GM10266 (cell line): ENCODE measurements around the gene LINC01488.

Source experiments
- DNase-seq: peaks from one replicate; pipeline ENCODE4 v3.0.0; 2012; ENCODE audit errors: extremely low spot score
- TF ChIP-seq, protein P1 (sequence below): IDR thresholded peaks from 2 replicates; pipeline ENCODE4 v1.5.1; 2012; ENCODE audit warnings: mild to moderate bottlenecking, low read depth; ENCODE audit not compliant: control insufficient read depth, insufficient read depth; ENCODE audit errors: missing control alignments

The LINC01488 gene

DNA sequence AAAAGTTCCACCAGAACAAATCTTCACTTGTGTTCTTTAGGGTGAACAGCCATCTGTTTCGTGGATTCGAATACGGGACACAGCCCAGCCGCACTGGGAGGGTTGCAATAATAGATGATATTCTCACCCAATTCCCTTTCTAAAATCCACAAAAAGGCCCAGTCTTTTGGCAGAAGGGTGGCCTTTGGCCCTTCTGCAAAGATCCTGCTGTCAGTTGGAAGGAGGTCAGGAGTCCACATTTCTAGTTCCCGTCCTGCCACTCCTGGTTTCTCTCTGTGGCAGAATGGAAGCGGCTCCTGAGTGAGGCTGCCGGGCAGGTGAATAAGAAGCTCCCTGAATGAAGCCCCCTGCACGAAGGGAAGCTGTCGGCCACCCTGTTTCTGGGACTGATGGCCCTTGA, 11.2 kb upstream of the LINC01488 start:
- DNase-seq: no peak
- TF ChIP-seq, protein P1, sequence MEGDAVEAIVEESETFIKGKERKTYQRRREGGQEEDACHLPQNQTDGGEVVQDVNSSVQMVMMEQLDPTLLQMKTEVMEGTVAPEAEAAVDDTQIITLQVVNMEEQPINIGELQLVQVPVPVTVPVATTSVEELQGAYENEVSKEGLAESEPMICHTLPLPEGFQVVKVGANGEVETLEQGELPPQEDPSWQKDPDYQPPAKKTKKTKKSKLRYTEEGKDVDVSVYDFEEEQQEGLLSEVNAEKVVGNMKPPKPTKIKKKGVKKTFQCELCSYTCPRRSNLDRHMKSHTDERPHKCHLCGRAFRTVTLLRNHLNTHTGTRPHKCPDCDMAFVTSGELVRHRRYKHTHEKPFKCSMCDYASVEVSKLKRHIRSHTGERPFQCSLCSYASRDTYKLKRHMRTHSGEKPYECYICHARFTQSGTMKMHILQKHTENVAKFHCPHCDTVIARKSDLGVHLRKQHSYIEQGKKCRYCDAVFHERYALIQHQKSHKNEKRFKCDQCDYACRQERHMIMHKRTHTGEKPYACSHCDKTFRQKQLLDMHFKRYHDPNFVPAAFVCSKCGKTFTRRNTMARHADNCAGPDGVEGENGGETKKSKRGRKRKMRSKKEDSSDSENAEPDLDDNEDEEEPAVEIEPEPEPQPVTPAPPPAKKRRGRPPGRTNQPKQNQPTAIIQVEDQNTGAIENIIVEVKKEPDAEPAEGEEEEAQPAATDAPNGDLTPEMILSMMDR: no peak

DNA sequence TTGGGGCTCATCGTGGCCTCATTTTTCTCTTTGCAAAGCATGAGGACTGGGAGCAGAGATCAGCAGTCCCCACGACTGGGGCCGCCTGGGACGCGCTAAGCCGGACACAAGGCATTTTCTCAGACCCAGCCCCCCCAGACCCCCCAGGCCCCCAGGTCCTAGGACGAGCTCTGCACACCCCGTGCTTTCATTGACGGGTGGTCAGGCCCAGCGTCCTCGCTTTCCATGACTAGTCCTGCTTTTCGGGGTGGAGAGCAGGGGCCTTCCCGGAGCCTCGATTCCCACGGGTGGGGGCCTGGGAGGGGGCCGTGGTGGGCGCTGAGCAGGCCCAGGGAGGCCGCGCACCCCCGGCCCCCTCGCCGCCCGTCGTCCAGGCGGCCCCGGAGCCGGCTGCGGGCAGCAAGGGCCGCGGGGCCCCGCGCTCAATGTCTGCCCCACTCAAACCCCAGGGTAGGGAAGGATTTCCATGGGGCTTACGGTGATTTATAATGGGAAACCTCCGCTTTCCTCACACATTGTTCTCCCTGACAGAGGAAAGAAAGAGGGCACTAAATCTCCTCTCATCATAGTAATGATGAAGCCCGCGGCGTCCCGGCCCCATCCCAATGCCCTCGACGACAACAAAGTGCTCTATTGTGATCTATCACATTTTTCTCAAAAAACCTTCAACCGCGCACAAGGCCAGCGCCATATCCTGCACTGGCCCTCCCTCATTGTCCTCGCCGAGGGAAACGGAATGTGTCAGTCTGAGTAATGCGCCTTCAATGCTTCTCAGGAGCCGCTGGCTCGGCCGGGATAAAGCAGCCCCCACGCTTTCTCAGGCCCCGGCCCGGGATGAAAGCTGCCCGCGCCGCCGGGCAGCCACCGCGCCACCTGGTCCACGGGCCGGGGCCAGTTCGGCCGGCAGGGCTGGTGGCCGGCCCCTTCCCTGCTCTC, 10.4 kb upstream of the LINC01488 start:
- TF ChIP-seq, protein P1: no peak
- no peak for DNase-seq

DNA sequence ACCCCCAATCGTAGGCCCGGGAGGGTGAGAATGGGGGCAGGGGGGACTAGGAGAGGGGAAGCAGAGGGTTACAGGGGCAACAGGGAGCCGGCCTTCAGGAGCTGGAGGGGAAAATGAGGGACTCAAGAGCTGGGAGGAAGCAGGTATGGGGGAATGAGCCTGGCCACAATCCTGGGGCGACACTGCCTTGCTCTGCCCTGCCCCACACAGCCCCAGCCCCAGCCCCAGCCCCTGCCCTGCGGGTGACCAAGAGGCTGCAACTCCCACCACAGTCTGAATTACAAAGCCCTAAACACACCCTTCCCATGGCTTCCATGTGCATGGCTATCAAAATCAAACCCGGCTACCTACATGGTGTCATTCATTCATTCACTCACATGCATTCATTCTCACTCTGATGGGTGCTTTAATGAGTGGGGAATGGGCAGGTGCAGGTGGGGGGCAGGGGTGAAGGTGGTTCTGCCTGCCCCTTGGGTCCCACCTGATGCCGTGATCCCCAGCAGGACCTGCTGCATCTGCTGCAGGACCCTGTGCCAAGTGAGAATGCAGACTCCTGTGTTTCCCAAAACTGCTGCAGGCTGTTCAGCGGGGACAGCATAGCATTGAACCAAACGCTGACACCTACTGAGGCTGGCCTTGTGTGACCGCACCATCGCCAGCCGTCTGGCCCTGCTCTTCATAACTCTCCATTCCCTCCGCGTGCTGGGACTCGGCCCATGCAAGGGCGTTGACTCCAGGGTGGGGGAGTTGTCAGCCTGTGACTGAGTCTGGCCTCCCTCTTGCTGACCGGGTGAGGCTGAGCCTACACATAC, 9.5 kb upstream of the LINC01488 start:
- no peak for DNase-seq
- TF ChIP-seq, protein P1: no peak

DNA sequence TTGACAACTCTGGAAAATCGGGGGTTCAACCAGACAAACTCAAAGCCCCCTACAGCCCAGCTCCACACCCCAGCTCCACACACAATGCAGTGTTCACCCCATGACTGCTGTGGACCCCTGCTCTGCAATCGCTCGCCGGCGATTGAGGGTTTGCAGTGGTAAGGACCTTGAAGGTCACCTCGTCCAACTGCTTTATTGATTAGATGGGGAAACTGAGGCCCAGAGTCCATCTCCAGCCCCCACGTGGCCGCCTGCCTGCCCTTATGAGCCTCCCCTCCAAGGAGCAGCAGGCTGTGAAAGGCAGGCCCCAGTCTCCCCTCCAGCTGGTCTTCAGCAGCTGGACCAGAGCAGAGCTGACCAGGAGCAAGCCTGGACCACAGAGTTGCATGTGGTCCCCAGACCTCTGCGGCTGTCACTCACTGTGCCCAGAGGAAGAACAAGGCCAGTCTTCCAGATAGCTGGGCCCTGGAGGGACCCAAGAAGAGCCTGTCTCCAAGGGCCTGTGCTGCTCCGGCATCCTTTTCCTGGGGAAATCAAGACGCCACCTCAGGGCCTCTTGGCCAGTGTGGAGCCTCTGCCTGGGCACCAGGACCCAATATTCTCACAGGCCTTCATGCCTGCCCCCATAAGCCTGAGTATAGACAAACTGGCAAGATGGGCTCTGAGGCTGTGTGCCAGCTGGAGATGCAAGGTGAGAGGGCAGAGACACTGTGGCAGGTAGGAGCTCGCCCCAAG, 8.8 kb upstream of the LINC01488 start:
- DNase-seq: no peak
- TF ChIP-seq, protein P1: no peak

DNA sequence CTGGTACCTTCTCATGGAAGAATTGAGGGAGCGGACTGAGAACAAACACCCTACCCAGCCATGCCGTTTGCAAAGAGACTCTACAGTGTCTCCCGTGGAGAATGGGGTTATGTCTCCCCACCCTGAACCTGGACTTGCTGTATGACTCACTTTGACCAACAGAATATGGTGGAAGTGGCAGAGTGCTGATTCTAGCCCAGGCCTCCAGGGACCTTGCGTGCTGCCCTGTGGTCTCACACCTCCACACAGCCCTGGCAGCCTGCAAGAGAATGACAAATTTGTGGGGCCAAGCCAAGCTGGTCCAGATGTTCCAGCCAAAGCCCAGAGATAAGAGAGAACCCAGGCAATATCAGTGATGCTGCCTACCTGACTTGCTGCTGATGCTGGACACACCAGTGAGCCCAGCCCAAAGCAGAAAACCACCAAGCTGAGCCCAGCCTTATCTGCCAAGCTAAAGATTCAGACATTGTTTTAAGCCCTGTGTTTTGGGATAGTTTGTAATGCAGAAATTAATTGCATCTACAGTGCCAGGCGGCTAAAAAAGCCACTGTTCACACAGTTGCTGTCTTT, 8.1 kb upstream of the LINC01488 start:
- TF ChIP-seq, protein P1: no peak
- DNase-seq: no peak

DNA sequence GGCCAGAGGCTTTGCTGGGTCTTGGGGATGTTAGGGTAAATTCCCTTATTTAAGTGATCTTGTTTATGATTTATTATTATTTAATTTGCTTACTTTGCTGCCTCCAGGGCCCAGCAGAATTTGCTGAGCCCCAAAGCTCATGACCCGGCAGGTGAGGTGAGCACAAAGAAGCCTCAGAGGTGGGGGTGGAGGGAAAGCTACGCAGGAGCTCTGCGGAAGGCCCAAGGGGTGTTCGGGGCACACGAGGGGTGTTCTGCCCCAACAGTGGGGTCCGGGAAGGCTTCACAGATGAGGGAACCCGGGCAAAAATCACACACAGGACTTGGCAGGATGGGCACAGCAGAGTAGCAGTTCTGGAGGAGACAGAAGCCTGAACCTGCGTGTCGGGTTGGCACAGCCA, 6.7 kb upstream of the LINC01488 start:
- TF ChIP-seq, protein P1: no peak

More for the DNA sequence above, 6.7 kb upstream of the LINC01488 start:
- no peak for DNase-seq
